NCI-H446 (cell line): ENCODE measurements around the gene LRP2.
"Not testable (repeated sequence)": the region's sequence is repeated elsewhere in the genome, so short reads cannot be mapped to it uniquely, and the experiment has no call there.

Source experiments
- DNase-seq, 2 experiments: peaks; one replicate each; lab custom pipeline; 2025; lab: John Stamatoyannopoulos, UW

The LRP2 gene

DNA sequence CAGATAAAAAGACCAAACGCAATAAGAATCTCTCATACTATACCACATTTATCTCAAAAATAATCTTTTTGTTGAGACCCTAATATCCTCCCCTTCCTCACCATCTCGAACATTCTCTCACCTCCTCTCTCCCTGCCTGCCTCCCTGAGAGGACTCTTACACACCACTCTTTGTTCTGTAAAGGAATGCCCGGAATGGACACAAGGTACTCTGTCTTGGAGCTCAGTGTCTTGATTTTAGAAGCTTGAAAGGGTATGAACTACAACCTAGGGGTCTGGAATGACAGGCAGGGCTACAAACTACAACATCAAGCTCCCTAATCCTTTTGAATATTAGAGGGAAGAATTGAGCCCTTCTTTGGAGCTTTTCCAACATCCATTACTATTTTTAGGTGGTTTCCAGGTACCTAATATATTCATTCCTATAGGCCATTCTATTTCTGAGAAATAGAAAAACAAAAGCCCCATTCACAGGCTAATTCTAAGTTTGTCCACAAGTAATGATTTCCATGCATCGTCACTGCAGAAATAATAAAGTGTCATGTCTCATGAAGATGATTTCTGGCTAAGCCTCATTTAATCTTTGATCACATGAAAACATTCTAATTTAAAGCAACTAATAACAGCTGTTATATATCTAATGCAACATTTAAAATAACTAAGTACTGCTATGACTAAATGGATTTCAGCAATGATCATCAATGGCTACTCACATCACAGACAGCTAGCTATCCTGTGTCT is 60.6 kb downstream of the LRP2 start:
- no peak for DNase-seq

DNA sequence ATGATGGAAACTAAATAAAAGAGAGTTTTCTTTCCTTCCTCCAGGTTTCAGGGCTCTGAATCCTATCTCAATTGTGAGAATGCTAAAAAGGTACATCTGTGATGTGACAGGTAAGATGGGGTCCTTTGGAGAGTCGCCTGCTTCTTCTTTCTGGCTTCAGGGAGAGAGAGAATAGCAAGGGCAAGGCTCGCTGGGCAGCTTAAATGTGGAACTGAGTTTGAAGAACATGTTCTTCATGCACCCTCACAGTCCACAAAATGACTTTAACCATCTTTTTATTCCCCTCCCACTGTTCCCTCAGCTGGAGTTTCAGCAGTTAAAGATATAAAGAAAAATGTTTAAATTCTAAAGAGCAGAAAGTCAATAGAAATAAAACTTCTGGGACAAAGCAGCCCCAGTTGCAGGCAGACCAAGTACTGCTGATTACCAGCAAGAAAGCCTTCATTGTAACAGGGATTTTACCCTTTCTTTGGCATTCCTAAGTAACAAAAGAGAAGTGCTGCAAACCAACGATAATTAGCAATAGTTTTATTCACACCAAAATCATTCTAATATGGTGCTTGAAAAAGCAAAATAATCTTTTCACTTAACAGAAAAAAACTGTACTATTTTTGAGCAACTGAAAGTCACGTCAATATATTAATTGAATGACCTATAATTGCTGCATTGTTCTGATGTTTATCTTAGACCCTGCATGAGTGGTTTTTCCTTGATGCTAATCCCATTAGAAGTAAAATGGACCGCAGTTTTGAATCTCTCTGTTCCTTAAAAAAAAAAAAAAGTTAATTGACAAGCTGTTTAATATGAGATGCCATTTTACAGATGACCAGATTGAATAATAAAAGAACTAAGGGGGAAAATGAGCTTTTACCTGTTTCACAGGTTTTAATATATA is 61.5 kb downstream of the LRP2 start:
- no peak for DNase-seq

DNA sequence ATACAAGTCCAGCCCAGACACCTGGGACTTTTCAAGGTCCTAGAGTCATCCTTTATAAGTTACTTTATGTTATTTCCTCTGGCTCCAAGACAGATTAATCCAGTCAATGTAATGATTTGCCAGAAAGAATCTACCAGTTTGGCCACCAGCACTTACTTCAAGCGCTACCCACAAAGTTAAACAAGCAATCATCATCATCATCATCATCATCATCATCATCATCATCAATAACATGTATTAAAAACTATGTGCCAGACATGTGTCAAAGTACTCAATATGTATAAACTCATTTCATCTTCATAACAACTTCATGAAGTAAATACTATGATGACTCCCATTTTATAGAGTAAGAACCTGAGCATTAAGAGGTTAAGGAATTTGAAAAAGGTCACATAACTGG is 64.3 kb downstream of the LRP2 start:
- DNase-seq: no peak

DNA sequence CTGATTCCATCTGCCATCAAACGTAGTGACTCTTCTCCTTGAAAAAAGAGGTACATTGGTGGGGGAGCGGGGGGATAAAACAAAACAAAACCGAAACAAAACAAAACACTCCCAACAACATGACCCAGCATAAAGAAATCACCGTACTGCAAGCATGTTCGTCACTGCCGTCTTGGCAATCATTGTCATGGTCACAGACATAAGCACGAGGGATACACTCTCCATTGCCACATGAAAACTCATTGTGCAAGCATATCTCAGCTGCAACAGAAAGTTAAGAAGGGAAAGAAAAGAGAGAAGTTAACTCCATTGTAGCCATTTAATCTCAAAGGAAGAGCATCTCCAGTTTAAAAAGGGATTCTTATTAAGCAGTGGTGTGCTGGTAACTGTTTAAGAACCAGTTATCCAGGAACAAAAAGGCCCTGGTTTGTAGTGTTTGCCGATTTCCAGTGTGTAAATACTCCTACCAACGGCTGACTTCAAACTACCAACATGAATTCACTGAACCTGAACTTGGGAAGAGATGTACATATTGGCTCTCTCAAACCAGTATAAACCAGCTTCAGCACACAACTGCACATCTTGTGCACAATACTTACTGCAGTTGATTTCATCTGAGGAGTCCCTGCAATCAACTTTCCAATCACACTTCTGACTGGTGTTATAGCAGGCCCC is 68.2 kb downstream of the LRP2 start:
- no peak for DNase-seq

DNA sequence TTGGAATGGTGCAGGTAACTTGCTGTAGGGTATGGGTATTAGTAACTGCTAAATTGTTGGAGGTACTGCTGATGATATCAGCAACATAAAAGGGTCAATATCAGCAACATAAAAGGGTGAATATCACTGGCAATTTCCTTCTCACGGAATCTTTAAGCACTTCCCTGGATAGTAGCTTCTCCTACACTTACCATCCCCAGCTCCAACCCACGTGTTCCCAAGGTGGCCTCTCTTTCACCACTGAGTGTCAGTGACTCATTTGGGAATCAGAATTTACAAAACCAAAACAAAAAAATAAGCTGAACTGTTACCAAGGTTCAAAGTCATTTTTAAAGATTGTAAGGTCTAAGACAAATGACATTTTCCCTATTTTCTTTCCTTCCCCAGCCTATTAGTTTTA is 70.8 kb downstream of the LRP2 start:
- DNase-seq: no peak

DNA sequence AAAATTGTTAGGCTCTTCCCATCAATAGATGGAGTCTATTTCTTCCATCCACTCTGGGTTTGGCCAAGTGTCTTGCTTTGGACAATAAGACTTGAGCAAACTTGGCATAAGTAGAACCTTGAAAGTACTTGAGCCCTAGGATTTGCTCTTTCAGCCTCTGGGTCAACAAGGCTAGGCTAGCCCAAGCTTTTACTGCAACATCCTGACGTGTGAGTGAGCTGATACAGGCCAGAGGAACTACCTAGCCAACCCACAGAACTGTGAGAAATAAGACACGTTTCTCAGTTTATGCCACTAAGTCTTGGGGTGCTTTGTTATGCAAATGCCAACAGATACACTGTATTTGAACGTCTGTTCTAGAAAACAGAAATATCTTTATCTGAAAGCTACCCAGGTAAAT is 71.9 kb downstream of the LRP2 start:
- no peak for DNase-seq

DNA sequence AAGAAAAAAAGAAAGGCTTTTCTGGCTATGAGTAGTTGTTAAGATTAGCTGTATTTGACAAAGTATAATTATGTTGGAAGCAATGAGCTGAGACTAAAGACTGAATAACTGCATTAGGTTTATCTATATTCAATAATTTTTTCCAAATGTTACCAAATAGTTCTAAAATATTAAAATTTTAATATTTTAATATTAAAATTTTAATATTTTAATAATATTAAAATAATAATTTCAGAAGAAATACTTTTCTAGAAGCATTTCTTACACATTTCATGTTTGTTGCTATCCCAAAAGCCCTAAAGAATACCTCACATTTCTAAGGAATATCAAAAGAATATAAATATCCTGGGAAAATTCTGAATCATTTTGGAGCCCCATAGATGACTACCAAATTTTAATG is 74.7 kb downstream of the LRP2 start:
- no peak for DNase-seq

DNA sequence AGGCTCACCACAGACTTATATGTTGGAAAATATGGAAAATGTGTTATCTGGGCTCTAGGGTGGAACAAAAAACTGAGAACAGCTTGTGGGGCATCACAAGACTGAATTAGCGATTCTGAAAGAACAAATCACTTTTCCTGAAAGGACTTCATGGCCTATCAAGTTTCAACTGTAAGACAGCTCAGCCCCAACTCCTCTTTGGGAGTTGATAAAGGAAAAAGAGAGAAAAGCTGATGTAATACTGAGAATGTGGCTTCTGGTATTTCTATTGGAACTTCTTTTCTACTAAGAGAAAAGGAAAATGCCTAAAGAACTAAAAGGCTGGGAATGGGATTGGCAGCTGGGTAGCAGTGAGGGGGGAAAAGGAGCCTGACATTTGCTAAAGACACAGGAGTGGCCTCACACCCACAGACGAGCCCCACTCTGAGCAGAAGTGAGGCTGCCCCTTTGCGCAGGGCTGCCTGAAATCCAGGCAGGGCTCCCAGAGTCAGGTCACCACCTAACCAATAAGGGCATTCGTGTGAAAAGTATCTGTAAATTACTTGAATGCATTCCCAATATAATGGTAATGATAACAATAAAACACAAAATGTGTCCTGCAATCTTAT is 75.6 kb downstream of the LRP2 start:
- no peak for DNase-seq

DNA sequence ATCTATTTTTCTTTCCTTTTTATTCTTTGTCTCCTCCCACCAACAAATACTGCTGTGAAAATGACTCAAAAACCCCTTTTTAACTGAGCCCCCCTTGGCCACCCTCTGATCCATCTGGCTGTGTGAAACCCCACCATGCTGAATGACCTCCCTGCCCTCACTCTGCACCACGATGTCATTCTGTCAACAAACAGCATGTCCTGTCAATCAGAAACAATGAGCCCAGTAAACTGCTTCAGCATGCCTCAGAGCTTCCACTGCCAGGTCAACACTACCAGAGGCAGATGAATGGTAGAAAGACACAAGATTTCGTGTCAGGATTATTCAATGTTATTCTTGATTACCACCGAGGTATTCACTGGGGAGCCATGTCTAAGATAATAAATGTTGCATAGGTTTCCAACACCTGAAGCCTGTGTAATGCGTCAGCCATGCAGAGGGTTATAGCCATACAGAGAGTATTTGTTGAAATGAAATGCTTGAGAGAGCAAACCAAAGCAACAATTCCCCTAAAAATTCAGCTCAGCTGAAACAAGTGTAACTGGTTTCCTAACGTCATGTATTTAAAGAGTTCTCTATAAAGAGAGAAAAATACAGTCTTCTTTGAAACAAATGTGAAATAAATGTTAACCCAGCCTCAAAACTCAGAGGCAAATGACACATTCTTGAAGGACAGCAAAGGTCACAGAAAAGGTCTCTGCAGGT is 76.7 kb downstream of the LRP2 start:
- no peak for DNase-seq

DNA sequence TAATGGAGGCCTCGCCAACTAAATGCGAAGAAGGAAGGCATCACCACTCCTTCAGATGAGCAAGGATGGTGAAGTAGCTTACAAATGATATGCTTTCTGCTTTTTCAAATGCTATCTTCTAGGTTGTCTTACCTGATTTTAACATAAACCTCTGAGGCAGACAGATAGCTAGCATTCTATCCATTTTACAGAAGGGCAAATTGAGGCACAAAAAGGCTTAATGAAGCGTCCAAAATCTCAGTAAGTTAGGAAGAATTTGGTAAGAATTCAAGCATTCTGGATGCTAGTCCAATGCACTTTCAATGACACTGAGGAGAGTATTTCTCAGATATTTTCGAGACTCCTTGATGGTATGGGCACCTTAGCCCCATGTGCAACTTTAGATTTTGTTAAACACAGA is 81.8 kb downstream of the LRP2 start:
- DNase-seq: no peak

DNA sequence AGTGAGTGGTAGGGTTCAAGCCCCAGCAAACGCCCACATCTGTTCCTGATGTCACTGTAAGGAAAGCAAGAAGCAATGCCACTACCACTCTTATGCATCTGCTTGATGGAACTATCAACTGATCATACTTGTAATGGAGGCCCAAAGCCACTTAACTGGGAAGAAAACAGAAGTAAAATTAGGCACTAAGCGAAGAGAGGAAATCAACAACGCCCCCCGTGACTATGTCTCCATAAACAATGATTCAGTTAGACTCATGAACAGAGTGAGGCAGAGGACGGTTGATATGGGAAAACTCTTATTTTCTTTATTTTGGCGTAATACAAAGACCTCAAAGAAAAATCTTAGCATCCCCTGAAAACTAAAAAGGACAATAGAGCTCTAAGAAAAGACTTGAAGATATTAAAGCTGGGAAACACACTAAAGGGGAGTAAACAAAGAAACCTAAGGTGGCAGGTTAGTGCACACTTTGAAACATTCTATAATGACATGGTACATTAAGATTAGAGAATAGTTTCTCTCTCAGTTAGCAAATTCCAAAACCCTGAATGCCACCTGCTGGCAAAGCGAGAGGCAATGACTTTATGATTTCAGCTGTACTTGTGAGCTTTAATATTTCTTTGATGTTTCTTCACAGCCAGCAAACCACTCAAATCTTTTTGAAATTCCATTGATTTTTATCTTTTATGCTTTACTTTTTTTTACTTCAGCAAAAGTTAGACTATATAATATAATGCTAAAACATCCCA is 86.5 kb downstream of the LRP2 start:
- DNase-seq: no peak

DNA sequence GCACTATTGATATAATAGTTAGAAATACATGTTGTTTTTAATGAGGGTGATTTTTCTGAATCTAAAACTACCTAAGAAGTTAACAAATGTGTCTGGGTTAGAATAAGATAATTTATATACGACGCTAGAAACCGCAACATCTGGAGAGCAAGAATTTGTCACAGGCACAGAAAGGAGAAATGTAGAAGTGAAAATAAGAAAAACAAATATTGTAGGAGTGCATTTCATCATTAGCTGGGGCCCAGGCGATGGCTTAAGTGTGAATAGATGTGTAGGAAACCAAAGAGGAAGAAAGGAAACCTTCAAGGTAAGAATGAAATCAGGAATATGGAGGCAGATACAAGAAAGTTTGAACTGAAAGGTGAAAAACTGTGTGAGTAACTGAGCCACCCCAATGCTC is 90.3 kb downstream of the LRP2 start:
- no peak for DNase-seq

DNA sequence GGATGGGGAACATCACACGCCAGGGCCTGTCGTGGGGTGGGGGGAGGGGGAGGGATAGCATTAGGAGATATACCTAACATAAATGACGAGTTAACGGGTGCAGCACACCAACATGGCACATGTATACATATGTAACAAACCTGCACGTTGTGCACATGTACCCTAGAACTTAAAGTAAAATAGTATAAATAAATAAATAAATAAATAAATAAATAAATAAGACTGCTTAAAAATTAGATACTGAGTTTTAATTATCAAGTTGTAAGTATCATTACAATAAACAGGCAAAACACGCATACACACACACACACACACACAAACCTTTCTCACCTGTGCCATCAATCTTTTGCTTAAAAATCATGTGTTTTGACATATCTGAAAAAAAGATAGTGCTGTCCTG is 91.8 kb downstream of the LRP2 start:
- not testable (repeated sequence) for DNase-seq

DNA sequence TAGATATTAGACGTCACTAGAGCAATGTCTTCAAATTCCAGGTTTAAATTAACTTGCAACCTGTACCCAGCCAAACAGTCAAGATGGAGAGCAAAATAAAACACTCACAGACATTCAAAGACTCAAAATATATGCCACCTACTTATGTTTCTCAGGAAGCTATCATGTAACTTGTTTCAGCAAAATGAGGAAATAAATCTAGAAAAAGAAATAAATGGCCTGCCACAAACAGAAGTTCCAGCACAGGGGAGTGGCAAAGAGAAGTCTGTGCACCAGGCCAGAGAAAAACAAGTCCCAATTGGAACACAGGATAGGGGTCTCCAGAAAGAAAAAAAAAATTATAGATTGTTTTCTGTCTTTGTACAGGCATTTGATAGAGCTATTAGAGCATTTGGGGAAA is 96.7 kb downstream of the LRP2 start:
- no peak for DNase-seq

DNA sequence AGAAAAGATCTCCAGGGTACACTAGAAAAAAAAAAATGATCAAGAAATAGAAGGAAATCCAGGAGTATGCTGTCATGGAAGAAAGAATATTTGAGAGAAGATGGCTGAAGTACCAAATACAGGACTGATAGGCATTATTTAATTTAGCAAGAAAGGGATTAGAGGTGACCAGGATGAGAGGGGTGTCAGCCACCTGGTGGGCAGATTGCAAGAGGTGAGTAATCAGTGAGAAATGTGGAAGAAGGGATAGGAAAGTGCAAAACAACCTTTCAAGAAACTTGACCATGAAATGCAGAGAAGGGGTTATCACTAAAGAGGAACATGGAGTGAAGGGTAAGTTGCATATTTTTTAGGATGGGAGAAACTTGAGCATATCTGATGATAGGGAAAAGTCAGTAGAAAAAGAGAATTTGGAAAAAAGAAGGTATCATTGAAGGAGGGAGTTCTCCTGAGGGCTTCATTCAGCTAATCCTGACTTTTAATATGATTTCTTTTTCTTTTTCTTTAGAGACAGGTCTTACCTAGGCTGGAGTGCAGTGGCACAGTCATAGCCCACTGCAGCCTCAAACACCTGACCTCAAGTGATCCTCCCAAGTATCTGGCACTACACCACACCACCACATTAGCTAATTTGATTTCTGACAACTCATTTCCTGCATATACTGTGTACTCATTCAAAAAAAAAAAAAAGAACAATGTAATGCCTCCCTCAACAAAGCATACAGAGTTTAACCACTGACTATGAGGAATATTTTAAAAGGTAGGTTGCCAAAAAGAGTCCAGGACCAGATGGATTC is 101.3 kb downstream of the LRP2 start:
- DNase-seq: no peak

DNA sequence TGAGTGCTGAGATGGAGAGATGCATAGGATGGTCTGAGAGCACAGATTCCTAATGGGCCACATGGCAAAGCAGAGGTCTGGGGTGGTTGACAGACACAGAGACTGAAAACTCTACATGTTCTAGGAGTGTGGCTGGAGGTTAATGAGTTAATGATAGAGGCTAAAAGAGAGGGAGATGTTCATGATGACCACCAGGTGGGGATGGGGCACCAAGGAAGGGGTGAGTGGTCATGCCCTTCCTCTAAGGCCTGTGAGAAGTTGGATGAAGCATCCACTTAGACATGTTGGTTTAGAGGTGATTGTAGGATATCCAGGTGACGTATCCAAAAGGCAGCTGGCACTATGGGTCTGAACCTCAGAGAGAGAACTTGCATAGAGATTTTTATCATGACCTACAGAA is 102.1 kb downstream of the LRP2 start:
- DNase-seq: no peak

DNA sequence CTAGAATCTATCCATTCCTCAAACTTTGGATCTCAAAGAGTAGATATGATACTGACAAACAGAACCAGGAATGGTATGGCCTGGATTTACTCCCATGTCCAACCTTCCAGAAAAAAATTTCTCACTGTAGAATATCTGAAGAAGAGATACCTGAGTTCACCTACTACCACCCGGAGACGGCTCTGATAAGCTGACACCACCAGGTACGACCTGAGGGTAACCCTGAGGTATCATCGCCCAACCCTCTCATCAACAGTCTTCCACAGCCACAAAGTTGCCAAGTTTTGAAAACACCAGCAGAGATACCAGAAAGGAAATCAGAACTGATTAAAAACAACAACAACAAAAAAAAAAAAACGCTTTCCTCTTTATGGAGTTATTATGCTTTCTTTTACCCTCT is 102.9 kb downstream of the LRP2 start:
- no peak for DNase-seq

DNA sequence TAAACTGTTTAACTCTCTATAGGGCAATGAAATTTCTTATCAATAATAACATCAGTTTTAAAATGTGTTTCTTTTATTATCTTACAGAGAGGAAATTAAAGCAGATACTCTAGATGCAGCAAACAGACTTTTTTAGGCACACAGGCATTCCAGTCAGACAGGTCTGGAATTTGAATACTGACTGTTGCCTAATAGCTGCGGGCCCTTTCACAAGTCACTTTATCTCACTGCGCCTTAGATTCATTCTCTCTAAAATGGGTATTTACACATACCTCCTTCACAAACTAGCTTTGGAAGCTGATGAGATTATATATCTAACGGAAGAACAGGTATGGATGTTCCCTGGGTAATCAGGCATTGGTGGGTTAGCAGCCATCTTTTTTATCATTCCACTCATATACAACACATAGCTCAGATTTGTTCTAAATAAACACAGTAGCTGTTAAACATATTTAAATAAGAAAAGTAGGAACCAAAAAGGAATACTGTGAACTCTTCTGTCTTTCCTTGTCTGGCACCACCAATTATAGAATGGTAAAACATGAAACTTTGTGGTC is 104.2 kb downstream of the LRP2 start:
- no peak for DNase-seq

DNA sequence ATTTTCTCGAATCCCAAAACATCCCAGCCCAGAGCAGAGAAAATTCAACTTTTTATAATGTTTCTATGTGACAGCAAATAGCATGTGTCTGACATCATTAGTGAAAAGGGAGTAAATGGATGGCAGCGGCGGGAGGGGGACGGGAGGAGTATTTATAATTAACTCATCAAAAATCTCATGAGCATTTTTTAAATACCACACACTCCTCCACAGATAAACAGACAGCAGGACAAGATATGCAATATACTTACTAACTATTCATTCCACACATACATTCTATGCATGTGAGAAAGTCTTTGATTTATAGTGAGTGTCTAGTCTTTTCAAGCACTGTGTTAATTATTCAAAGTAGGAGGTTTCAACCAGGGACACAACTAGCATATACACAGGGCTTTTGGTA is 107.6 kb downstream of the LRP2 start:
- DNase-seq: no peak

DNA sequence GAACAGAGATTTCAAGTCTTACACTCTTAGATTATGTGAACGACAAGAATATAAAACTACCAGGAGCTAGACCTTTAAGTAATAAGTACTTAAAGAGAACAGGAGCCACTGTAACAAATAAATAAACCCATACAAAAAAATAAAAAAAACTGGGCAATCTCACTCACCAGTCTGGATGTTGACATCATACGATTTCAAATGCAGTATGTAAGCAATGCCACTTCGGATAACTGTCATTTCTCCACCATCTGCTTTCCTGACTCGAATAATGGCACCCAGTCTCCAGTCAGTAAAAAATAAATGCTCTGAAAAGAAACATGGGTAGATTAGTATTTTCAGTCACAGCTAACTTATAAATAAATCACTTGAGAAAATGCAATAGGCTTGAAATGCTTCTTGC is 115.1 kb downstream of the LRP2 start:
- no peak for DNase-seq
